Lower lobe of right lung (tissue), 2 donors: Measurements from ENCODE around the gene CHMP6. TPM values are rescaled to one million over a fixed set of nuclear protein-coding genes. Genes with fewer than 3 reads are reported as not detected.

Experiments used
- ATAC-seq, 2 donors: fragments of 200-7000 bp; cut with Tn5 transposase; one replicate each; pipeline ENCODE4 v1.9.1; 2020 to 2022; ENCODE audit warnings: mild to moderate bottlenecking in 2 of 2, moderate library complexity in 2 of 2
- DNase-seq: peaks from one replicate; pipeline ENCODE4 v3.0.0-alpha.2; 2020
- H3K27ac ChIP-seq: fragments of 200-600 bp; one replicate; pipeline ENCODE4 v1.8.0; 2022
- H3K27me3 ChIP-seq: fragments of 200-600 bp; one replicate; pipeline ENCODE4 v1.8.0; 2022; ENCODE audit warnings: low read depth
- H3K36me3 ChIP-seq: fragments of 200-600 bp; one replicate; pipeline ENCODE4 v1.8.0; 2022; ENCODE audit warnings: mild to moderate bottlenecking
- H3K4me1 ChIP-seq: fragments of 200-600 bp; one replicate; pipeline ENCODE4 v1.8.0; 2022
- H3K4me3 ChIP-seq: fragments of 200-600 bp; one replicate; pipeline ENCODE4 v1.8.0; 2022; ENCODE audit warnings: mild to moderate bottlenecking
- H3K9me3 ChIP-seq: fragments of 200-600 bp; one replicate; pipeline ENCODE4 v1.8.0; 2022
- intact Hi-C: fragments of 100-400 bp; cut with DNase I; formaldehyde crosslinking; loops from one replicate; pipeline ENCODE4 v1.11.0; 2022
- long read RNA-seq: library from polyadenylated mRNA; unstranded; transcript quantifications from one replicate; pipeline ENCODE4 v2.0.0, GENCODE V29; 2021
- total RNA-seq: library from RNA; stranded (reverse); fragmentation: NEBNext Ultra II Directional; extraction: Animal tissue kit (Norgen Biotek cat#: 25700); gene quantifications from one replicate; pipeline ENCODE4 v1.2.1, GENCODE V29; 2021
- TF ChIP-seq, protein P1 (sequence below): fragments of 200-600 bp; IDR thresholded peaks from one replicate; pipeline ENCODE4 v1.8.0; 2022; ENCODE audit warnings: antibody characterized with exemption, mild to moderate bottlenecking
- donor health status: DM: no; HTN: yes; CAD: no; lungs with severe emphysema.

The CHMP6 gene
- 28.8 TPM for total RNA-seq
- long read RNA-seq, transcript CHMP6-201 (8 exons, 1,664 nt), result major isoform, 91 of 103 reads
- long read RNA-seq, partial matches to known transcripts, result 4 of 103 reads
- long read RNA-seq, other reads (novel, unspliced or antisense), result 8 of 103 reads

DNA sequence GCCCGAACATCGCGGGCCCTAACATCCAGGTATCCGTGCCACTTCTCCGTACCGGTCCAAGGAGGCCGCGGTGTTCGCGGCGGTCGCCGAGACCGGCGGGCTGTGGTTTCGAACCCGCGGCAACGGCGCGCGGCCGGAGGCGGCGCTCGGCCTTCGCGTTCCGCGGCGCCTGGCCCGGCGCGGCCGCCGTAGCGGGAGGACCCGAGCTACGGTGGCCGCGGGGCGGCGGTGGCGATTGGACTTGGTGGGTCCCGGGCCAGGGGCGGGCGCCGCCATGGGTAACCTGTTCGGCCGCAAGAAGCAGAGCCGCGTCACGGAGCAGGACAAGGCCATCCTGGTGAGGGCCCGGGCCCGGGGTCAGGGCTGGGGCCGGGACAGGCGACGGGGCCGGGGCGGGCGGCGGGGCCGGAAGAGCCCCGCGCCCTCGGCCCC is at the start of gene CHMP6:
TSS of gene CHMP6 (plus strand) at position 197 of the 432 bp plus-strand sequence. CDS start at position 275, 78 bp downstream.
- Histone ChIP-seq H3K4me1 (peaks cover 41% of the 10 kb centered on the region), H3K27me3 (no peaks in the 10 kb centered on the region), H3K36me3 (peaks cover 19% of the 10 kb centered on the region), H3K27ac (peak within 1 kb of the TSS; percentile 79), H3K9me3 (no peaks in the 10 kb centered on the region), H3K4me3 (peak within 1 kb of the TSS; percentile 87)
- intact Hi-C loops, result no loop called here
- peak; percentile 89 for DNase-seq
- ATAC-seq, result peak; percentile 71 to 76
- TF ChIP-seq, protein P1, sequence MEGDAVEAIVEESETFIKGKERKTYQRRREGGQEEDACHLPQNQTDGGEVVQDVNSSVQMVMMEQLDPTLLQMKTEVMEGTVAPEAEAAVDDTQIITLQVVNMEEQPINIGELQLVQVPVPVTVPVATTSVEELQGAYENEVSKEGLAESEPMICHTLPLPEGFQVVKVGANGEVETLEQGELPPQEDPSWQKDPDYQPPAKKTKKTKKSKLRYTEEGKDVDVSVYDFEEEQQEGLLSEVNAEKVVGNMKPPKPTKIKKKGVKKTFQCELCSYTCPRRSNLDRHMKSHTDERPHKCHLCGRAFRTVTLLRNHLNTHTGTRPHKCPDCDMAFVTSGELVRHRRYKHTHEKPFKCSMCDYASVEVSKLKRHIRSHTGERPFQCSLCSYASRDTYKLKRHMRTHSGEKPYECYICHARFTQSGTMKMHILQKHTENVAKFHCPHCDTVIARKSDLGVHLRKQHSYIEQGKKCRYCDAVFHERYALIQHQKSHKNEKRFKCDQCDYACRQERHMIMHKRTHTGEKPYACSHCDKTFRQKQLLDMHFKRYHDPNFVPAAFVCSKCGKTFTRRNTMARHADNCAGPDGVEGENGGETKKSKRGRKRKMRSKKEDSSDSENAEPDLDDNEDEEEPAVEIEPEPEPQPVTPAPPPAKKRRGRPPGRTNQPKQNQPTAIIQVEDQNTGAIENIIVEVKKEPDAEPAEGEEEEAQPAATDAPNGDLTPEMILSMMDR, result peak; percentile 16

DNA sequence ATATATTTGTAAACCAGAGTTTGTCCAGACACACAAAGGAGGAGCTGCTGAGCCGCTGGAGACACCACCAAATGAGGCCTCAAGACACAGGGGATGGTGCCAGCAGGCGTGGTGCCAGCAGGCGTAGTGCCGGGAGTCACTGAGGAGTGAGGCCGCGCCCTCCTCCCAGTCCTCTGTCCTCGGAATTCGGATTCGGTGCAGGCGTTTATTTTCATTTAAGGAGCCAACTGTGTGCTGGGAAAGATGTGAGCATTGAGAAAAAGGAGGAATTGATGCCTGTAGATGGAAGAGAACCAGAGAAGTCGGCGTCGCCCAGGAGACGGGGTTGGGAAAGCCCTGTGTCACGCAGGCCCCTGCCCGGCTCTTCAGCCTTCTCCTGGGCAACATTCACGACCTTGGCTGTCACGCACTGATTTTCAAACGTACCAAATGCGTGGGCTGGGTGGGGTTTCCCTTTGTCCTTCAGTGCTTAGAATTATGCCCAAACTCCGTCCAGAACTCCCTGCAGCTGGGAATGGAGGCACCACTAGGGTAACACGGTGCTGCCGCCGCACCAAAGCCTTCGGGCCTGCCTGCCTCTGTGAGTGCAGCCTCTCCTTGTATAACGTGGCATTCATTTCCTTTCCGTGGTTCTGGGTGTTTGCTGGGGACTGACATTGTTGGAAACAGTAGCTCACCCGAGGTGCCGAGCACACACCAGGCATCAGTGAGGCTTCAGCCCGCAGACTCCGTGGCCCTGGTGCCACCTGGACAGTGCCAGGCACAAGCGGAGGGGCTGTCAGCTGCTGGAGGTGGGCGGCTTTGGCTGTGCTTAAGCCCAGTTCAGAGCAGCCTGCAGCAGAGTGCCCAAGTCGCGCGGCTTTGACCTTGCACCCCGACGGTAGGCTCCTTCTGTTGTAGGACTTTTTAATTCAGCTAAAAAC is 49.0 kb upstream of the CHMP6 start:
- ATAC-seq, result peak; percentile 60 to 76
- H3K4me3 ChIP-seq, result no peak overlapping the region
- H3K36me3 ChIP-seq, result peaks cover 26% of the 10 kb centered on the region
- intact Hi-C loops, result no loop called here
- peak; percentile 79 for DNase-seq
- H3K27me3 ChIP-seq, result no peaks in the 10 kb centered on the region
- H3K27ac ChIP-seq, result peak overlapping the region; percentile 64
- peaks cover 30% of the 10 kb centered on the region for H3K4me1 ChIP-seq
- TF ChIP-seq, protein P1, result no peak
- H3K9me3 ChIP-seq, result no peaks in the 10 kb centered on the region

DNA sequence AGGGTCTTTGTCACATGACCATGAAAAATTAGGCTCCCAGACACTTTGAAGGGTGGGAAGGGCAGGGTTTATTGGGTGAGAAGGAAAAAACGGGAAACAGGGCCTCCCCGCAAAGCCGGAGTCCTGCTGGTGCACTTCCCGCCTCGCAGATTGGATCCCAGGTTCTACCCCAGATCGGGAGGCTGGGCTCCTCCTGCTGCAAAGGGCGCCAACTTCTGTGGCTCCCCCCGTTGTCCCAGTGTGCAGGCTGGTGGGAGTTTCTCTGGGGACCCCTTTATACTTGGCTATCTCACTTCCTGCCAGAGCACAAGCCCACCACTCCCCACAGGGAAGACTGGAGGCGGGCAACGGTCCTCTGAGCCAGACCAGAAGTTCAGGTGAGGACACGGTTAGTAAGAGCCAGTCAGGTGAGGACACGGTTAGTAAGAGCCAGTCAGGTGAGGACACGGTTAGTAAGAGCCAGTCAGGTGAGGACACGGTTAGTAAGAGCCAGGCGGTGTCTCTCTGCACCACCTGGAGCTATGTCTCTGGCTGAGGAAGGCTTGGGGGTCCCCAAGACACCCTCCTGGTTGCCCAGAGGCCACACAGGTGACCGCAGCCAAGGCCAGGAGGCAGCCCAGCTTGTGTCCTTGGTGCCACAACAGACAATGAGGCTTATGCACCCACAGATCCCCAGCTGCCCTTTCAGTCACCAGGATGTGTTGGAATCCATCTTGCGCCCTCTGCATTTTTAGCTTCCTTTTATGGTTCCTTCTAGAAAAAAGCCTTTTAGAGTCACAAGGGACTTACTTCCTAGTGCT is 48.1 kb upstream of the CHMP6 start:
- intact Hi-C loops, result no loop called here
- Histone ChIP-seq H3K27me3 (no peaks in the 10 kb centered on the region), H3K36me3 (peaks cover 35% of the 10 kb centered on the region), H3K9me3 (no peaks in the 10 kb centered on the region), H3K4me1 (peaks cover 27% of the 10 kb centered on the region), H3K27ac (no peak overlapping the region), H3K4me3 (no peak overlapping the region)
- DNase-seq (peak; percentile 19), ATAC-seq (no peak)
- TF ChIP-seq, protein P1, result no peak

DNA sequence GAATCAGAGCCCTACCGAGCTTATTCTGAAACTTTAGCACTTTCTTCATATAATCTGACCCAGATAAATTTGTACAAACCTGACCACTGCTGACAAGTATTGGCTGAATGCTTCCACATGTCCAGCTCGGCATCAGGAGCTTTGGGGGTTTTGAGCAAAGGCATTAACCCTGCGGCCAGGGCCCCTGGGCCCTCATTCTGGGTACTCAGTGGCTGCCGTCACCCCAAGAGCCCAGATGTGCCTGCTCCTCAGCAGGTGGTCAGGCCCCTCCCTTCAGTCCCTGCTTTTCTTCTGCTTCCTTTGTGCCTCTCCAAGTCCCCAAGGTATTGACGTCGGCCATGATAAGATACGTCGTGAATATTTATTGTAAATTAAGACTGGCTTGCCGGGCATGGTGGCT is 47.3 kb upstream of the CHMP6 start:
- H3K27me3 ChIP-seq, result no peaks in the 10 kb centered on the region
- H3K4me1 ChIP-seq, result peaks cover 21% of the 10 kb centered on the region
- intact Hi-C loops, result no loop called here
- peaks cover 39% of the 10 kb centered on the region for H3K36me3 ChIP-seq
- DNase-seq (peak; percentile 12), ATAC-seq (no peak)
- TF ChIP-seq, protein P1, result no peak
- no peak overlapping the region for H3K4me3 ChIP-seq
- no peak overlapping the region for H3K27ac ChIP-seq
- H3K9me3 ChIP-seq, result no peaks in the 10 kb centered on the region

DNA sequence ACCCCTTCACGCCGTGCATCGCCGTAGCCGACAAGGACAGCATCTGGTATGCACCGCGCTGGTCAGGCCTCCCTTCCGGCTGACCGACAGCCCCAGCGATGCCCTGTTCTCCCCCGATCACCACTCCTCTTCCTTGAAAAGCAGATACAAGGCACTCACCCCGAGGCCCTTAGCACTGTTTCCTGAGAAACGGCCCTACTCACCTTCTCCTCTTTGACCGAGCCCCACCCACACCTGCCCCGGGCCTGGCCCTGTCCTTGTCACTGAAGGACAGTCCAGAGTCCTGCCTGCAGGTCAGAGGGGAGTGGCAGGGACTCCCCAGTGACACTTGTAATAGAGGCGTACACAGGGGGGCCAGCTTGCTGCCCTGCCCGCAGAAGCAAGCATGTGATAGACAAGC is 45.9 kb upstream of the CHMP6 start:
- no peaks in the 10 kb centered on the region for H3K27me3 ChIP-seq
- H3K9me3 ChIP-seq, result no peaks in the 10 kb centered on the region
- intact Hi-C loops, result no loop called here
- DNase-seq, result peak; percentile 40
- H3K4me1 ChIP-seq, result peaks cover 21% of the 10 kb centered on the region
- peaks cover 38% of the 10 kb centered on the region for H3K36me3 ChIP-seq
- H3K27ac ChIP-seq, result no peak overlapping the region
- H3K4me3 ChIP-seq, result no peak overlapping the region
- TF ChIP-seq, protein P1, result no peak
- no peak for ATAC-seq
